HL-60 (cell line): Measurements from ENCODE around the gene LEMD2.

ENCODE experiments used
- CTCF ChIP-seq: IDR thresholded peaks from one replicate; pipeline ENCODE4 v1.5.1; 2011; ENCODE audit warnings: low read length, control low read depth, inconsistent platforms; ENCODE audit not compliant: insufficient read depth
- GABPA ChIP-seq: IDR thresholded peaks from 2 replicates; pipeline ENCODE4 v1.6.1; 2012; ENCODE audit warnings: low read depth
- POLR2AphosphoS5 ChIP-seq: IDR thresholded peaks from 2 replicates; pipeline ENCODE4 v1.6.1; 2012; ENCODE audit warnings: low read depth

GRCh38 chr6:33776764-33777163 lies 12.2 kb downstream of the LEMD2 start:
- TF ChIP-seq CTCF, result no peak
- no peak for TF ChIP-seq GABPA
- no peak for TF ChIP-seq POLR2AphosphoS5
